Measurements from ENCODE around the gene CNOT8.

DNA sequence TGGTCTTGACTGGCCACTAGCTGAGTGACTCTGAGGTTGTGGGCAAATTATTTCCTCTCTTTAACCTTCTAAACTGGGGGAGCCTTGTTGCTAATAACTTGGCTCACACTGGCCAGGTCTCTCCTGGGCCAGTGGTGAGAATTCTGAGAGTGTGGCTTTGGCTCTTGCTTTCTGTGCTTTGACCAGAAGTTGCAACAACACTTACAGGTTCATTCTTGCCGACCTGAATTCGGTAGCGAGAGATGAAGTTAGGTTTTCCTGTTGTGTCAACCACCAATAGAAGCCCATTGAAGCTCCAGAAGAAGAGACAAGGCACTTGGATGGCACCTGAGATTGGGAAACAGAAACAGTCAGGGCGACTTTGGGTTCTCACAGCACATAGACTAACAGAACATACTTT is 27.8 kb upstream of the CNOT8 start:
- TF ChIP-seq CTCF (IDR thresholded peaks at IDR 0.05; ENCODE audit: extremely low read depth in 1 of 2, insufficient read depth in 1 of 2, low read depth in 1 of 2, low read length in 2 of 2) (no peak), MYC (IDR thresholded peaks at IDR 0.05; ENCODE audit: low read depth, low read length) (no peak), POLR2AphosphoS5 (IDR thresholded peaks at IDR 0.05; ENCODE audit: insufficient read depth, low read depth, low read length) (no peak), EZH2 (IDR thresholded peaks at IDR 0.05; ENCODE audit: borderline replicate concordance, low read depth, low read length, severe bottlenecking) (no peak)

All from endothelial cell of umbilical vein (primary cell).